NCI-H82 (cell line): ENCODE results near the gene SP2.
A peak's percentile ranks its signal among the peaks of the same experiment; 100 is the strongest.

ENCODE experiments used
- DNase-seq: peaks from one replicate; lab custom pipeline; 2025; lab: John Stamatoyannopoulos, UW

Gene SP2

GRCh38 chr17:47973541-47973940 is 77.5 kb downstream of the SP2 start:
- no peak for DNase-seq

GRCh38 chr17:47975189-47975822 is 79.3 kb downstream of the SP2 start:
- no peak for DNase-seq

- DNase-seq: no peak
Observed at GRCh38 chr17:47975823-47976205, 79.8 kb downstream of the SP2 start.

- DNase-seq: peak; percentile 95
Observed at GRCh38 chr17:47978324-47978723, 82.3 kb downstream of the SP2 start.
